Stimulated activated CD4-positive, alpha-beta T cell treated with anti-CD3 and anti-CD28 coated beads, Interleukin-4, amount 100 ng/mL, for 4 hours (primary cell): Measurements from ENCODE around the gene USP3.

ENCODE experiments used
- DNase-seq, 2 experiments: peaks; one replicate each; pipeline ENCODE4 v3.0.0-alpha.2; 2020

The USP3 gene

DNA sequence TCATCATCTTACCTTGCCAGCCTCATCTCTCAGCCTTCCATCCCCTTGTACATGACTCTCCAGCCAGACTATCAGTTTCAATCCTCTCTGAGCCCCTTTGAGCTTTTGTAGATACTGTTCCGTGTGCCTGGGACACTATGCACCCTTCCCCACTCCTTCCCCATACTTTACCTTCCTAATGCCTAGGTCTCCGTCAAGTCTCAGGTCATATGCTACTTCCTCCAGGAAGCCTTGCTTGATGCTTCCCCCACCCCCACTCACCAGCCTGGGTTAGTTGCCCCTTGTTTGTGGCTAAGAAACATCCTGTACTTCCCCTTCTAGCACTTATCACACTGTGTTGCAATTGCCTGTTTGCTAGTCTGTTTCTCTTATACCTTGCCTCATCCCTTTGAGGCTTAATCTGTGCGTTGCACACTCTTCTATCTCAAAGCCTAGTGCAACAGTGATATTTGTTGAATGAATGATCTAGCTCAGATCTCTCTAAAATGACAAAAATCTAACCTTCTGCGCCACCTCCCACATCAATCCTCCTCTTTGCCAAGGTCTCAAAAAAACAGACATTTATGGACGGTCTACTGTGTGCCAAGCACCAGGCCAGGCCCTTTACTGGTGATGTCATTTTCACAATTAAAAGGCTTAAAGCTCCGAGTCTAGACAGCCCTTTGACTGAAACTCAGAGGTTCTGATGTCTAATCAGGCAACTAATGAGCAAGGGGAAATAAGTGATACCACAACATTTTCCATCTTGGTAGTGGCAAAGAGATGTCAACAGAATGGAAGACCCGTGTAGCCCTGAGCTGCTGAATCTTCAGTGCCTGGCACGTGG, 6.5 kb upstream of the USP3 start:
- DNase-seq, result peak in 1 of 2 experiments; percentile 62

DNA sequence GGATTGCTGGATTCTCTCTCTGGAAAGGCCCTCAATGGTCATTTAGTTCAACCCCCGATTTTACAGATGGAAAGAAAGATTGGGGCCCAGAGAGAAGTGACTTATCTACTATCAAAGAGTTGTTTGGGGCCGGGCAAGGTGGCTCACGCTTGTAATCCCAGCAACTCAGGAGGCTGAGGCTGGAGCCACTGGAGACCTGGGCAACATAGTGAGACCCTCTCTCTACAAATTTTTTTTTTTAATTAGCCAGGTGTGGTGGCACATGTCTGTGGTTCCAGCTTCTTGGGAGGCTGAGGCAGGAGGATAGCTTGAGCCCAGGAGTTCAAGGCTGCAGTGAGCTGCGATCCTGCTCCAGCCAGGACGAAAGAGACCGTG, 5.2 kb upstream of the USP3 start:
- no peak for DNase-seq

- no peak for DNase-seq
Observed at GRCh38 chr15:63499611-63500010, 4.8 kb upstream of the USP3 start.

- no peak for DNase-seq
Observed at GRCh38 chr15:63500265-63501250, 3.8 kb upstream of the USP3 start.

DNA sequence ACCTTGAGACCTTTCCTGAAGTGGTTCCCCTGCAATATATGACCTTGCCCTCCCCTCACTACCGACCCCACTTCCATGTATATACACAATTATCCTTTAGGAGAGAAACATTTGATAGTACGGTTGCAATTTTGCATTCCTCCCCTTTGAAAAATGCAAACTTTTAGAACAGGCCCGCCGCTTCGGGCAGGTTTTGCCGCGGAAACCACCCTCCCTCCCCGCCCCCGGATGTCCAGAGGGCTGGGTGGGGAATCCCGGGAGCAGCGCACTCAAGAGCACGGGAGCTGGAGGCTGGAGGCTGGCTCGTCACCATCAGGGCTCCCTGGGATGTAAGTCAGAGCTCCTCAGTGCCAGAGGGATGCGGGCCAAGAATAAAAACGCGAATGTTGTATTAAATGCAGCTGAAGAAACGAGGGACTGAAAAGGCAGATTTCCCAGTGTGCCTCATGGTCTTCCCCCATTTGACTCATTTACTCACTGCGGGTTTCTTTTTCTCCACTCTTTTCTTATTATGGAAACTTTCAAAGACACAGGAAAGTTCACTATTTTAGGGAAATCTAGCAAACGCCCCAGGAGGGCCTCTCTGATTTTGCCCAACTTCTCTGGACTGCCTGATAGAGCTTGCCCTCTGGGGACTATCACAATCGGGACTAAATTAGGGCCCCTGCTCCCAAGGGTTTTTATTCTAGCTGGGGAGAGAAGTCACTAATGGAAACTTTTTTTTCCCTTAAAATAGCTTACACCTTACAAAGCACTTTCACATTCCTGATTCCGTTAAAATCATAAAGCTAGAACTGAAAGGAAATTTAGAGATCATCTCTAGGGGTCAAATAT, 2.9 kb upstream of the USP3 start:
- DNase-seq, result peak in 1 of 2 experiments; percentile 14

GRCh38 chr15:63502137-63502766, 2.1 kb upstream of the USP3 start:
- DNase-seq, result no peak

GRCh38 chr15:63502843-63503738, 1.3 kb upstream of the USP3 start:
- peak; percentile 54 to 79 for DNase-seq

- DNase-seq, result peak; percentile 76 to 95
Observed at GRCh38 chr15:63503739-63504246, 600 bp upstream of the USP3 start.

DNA sequence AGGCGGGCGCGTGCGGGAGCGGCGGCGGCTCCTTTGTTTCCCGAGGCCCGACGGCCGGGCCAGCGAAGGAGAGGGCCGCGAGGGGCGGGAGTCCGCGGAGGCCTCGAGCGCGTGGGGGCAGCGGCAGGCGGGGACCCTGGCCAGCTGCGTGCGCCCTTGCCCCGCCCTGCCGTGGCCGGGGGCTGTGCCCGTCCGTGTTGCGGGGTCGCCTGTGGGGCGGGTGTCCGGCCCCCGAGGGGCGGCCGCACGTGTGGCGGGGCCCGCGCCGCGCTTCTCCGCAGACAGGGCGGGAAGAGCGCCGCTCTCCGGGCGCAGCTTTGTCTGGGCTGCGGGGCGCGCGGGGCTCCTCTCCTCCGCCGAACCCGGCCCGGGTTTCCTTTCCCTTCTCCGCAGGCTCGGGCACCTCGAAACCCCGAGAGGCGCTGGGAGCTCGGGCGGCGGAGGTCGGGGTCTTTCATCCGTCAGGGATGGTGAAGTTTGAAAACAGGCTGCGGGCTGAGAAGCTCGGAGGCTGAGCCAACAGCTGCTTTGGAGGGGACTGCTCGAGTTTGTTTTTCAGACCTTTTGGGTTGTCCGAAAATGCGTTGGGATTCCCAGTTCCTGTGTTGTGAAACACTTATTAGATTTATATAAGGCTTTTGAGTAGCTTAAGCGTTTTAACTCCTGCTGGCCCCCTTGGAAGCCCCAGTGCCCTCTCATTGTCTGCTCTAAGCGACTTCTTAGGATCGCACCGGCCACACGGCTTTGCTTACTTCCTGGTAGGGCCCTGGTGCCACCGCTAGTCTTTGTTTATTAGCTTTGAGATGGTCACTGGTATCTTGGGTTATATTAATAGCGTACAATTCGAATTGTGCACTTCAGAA, 817 bp downstream of the USP3 start:
- peak; percentile 22 to 46 for DNase-seq

DNA sequence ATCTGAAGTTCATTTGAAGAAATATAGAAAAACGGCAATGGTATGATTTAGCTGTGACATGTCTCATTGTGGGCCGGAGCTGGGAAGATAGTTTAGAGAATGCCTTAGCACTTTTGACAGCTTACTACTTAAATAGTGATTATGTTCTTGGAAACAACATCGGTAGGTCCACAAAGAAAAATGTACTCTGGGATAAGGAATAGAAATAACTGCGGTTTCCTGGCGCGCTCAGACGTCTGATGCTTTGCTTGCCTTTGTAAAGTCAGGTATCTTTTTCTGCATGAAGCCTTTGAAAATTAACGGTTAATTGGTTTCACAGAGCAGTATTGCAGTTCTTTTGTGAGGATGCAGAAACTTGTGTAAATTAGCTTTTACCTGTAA, 1.4 kb downstream of the USP3 start:
- no peak for DNase-seq

GRCh38 chr15:63506537-63507035, 2.2 kb downstream of the USP3 start:
- peak in 1 of 2 experiments; percentile 27 for DNase-seq

GRCh38 chr15:63507878-63508818, 3.8 kb downstream of the USP3 start:
- no peak for DNase-seq

DNA sequence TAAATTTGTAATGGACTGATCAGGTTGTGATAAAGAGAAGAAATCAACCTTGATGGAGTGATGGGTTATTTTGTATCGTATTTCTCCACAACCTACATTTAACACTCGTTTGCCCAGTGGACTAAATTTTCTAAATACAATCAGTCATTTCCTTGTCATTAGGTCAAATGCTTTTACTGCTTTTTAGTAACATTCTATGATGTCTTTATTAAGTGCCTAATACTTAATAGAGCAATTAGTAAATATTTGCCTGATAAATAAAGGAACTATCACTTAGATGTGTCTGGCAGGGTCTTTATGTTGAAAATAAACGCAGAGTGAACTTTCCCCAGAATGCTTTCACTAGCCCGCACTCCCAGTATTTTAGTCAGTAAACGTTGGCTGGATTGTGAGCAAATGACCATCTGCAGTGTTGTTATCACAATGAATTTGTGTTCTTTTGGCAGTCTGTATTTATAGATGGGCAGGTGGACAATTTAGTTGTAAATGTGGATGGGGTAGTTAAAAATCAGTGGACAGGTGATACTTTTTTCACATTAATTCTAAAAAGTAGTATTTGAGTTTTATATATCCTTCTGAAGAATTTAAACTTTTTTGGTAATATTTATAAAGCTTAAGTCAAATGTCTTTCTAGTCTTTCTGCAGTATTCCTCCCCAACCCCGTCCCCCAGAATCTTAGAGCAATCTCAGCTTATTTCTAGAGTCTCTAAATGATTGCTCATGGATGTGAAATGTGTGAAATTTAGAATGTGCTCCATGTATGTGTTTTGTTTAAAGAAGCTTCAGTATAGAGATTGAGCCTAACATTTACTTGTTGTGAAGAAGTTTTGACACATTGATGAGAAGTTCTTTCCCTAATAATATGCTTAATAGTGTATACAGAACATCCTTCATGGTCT, 4.9 kb downstream of the USP3 start:
- no peak for DNase-seq

GRCh38 chr15:63509955-63510940, 5.9 kb downstream of the USP3 start:
- DNase-seq, result no peak

- DNase-seq, result no peak
Observed at GRCh38 chr15:63512148-63512547, 7.8 kb downstream of the USP3 start.

DNA sequence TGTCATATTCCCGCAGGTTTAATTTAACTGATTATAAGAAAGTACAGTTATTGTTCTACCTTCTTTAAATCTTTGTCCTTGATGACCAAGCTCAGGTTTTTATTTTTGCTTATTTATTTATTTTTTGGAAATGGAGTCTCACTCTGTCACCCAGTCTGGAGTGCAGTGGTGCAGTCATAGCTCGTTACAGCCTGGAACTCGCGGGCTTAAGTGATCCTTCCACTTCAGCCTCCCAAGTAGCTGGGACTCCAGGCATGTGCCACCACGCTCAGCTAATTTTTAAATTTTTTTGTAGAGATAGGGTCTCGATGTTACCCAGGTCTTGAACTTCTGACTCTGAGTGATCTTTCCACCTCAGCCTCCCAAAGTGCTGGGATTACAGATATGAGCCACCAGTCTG, 8.9 kb downstream of the USP3 start:
- no peak for DNase-seq
